COLO829 (cell line): Measurements from ENCODE around the gene CHST1.

Source experiments
- DNase-seq: peaks from one replicate; pipeline ENCODE4 v3.0.0; 2012; ENCODE audit warnings: low spot score

Gene CHST1

GRCh38 chr11:45606514-45607281 is 58.7 kb downstream of the CHST1 start:
- no peak for DNase-seq

- no peak for DNase-seq
Observed at GRCh38 chr11:45605051-45605450, 60.4 kb downstream of the CHST1 start.

- DNase-seq: no peak
Observed at GRCh38 chr11:45603946-45604682, 61.3 kb downstream of the CHST1 start.

DNA sequence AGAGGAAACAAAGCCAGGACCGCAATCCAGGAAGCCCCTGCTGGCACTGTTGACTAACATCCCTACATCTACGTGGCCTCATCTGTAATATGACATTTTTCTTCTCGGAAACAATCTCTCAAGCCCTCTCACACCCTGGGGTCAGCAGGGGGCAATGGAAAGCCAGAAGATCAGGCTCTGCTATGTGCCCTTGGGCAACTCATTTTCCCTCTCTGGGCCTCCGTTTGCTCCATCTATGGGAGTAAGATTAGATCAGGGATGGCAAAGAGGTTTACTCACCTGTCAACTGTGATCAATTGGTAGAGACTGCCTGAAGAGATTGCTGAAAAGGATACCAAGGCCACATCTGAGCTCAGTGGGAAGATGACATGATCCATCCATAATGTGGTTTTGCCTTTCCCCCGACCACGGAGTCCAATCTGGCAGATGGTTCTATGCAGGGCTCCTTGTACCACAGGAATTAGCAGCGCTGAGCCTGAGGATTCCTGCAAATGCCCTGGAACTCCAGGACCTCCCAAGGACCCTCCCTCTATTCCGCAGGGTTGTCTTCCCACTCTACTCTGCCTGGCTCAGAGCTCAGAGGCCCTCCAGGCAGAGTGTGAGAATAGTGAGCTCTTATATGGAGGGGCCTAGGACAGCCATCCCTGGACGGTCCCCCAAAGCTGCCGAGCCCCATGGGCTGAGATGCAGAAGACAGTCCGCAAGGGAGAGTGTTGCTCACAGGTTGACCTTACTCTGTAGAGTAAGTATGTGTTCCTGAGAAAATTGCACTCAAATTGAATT is 66.1 kb downstream of the CHST1 start:
- DNase-seq: no peak
